Measurements from ENCODE around the gene IL23R.

GRCh38 chr1:67204298-67204980 lies 38.2 kb downstream of the IL23R start:
- TF ChIP-seq SP1 (IDR thresholded peaks at IDR 0.05) (no peak), L3MBTL2 (conservative IDR thresholded peaks at IDR 0.05) (no peak), FOXM1 (IDR thresholded peaks at IDR 0.05; ENCODE audit: borderline replicate concordance) (no peak), FOXK2 (IDR thresholded peaks at IDR 0.05) (no peak), SUZ12 (IDR thresholded peaks at IDR 0.05) (no peak), BHLHE40 (IDR thresholded peaks at IDR 0.05; ENCODE audit: borderline replicate concordance) (no peak), ELF4 (IDR thresholded peaks at IDR 0.05) (no peak), TARDBP (IDR thresholded peaks at IDR 0.05) (no peak), NFRKB (IDR thresholded peaks at IDR 0.05) (no peak), HDGF (IDR thresholded peaks at IDR 0.05; ENCODE audit: borderline replicate concordance) (no peak), ZNF384 (IDR thresholded peaks at IDR 0.05) (no peak)
- TF ChIP-seq, protein P1, sequence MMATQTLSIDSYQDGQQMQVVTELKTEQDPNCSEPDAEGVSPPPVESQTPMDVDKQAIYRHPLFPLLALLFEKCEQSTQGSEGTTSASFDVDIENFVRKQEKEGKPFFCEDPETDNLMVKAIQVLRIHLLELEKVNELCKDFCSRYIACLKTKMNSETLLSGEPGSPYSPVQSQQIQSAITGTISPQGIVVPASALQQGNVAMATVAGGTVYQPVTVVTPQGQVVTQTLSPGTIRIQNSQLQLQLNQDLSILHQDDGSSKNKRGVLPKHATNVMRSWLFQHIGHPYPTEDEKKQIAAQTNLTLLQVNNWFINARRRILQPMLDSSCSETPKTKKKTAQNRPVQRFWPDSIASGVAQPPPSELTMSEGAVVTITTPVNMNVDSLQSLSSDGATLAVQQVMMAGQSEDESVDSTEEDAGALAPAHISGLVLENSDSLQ (IDR thresholded peaks at IDR 0.05): no peak
